ENCODE results near the gene MEI1. TPM values are rescaled to one million over a fixed set of nuclear protein-coding genes. Genes with fewer than 3 reads are reported as not detected.

MEI1 gene
- total and polyA plus RNA-seq, 9 of the 15 experiments (the other 6 are each of a cell fraction or from before 2014, with no cell fraction given) = 0.08 to 0.68 (median 0.18) TPM; not detected in 2

- TF ChIP-seq E2F8 (IDR thresholded peaks at IDR 0.05; ENCODE audit: low read depth, partially characterized antibody) (peak; percentile 79), NKRF (IDR thresholded peaks at IDR 0.05; ENCODE audit: borderline replicate concordance) (peak; percentile 45; the same call in 1 of the 2 replicates), PHF8 (IDR thresholded peaks at IDR 0.05; ENCODE audit: borderline replicate concordance, low read length) (peak; percentile 79), TAF1 (IDR thresholded peaks at IDR 0.05; ENCODE audit: control insufficient read depth, extremely low read depth, insufficient read depth, low read length, severe bottlenecking) (peak; percentile 85), CREB3L1 (IDR thresholded peaks at IDR 0.05; ENCODE audit: borderline replicate concordance, low read depth) (peak; percentile 37; the same call in 1 of the 2 replicates), MGA (IDR thresholded peaks at IDR 0.05) (peak; percentile 18)
These were observed 10.7 kb upstream of the MEI1 start, which contains the start of gene SNU13 (continued) for GRCh38 chr22:41688365-41689211.

Measured in K562 (cell line).